ENCODE results near the gene HDAC7. TPM values are rescaled to one million over a fixed set of nuclear protein-coding genes. Genes with fewer than 3 reads are reported as not detected.

The HDAC7 gene
- total and polyA plus RNA-seq, 12 donors = 9.1 to 184 (median 147) TPM

GRCh38 chr12:47744778-47745436, 74.8 kb downstream of the HDAC7 start:
- intact Hi-C loops (cut with DNase I) = loop anchor here in 1 of 2 donors (5.0 to 10.0 kb wide), 2 partner anchors 32 to 200 kb away; no protein-coding TSS in a partner anchor
- Histone ChIP-seq H3K27me3 (no peaks in the 10 kb centered on the region), H3K4me3 (no peak overlapping the region), H3K36me3 (replicated peaks in 1 of 2) (no peaks in the 10 kb centered on the region), H3K4me1 (replicated peaks in 1 of 2) (peaks cover 0 to 13% of the 10 kb centered on the region in 2 donors), H3K27ac (no peak overlapping the region), H3K9me3 (replicated peaks in 1 of 3) (no peaks in the 10 kb centered on the region)
- 84 to 90% (median 87%) methylated on average over 8 of the region's 8 CpGs for WGBS, 4 donors
- TF ChIP-seq CTCF (IDR thresholded peaks at IDR 0.05) = no peak
- TF ChIP-seq POLR2A (IDR thresholded peaks at IDR 0.05) = no peak
- no peak for DNase-seq

- no peaks in the 10 kb centered on the region for H3K9me3 ChIP-seq (replicated peaks in 1 of 3)
- H3K27me3 ChIP-seq = no peaks in the 10 kb centered on the region
- H3K4me1 ChIP-seq (replicated peaks in 1 of 2) = peaks cover 0 to 13% of the 10 kb centered on the region in 2 donors
- H3K27ac ChIP-seq = no peak overlapping the region
- H3K4me3 ChIP-seq = no peak overlapping the region
- intact Hi-C loops (cut with DNase I) = loop anchor here in 1 of 2 donors (5.0 to 10.0 kb wide), 2 partner anchors 33 to 201 kb away; no protein-coding TSS in a partner anchor
- TF ChIP-seq CTCF (IDR thresholded peaks at IDR 0.05) (peak; percentile 19 to 55 (median 44)), POLR2A (IDR thresholded peaks at IDR 0.05) (no peak)
- peak in 3 of 7 donors; percentile 30 to 54 (median 41) for DNase-seq
- 43 to 58% (median 47%) methylated on average over 10 of the region's 10 CpGs for WGBS, 4 donors
- H3K36me3 ChIP-seq (replicated peaks in 1 of 2) = no peaks in the 10 kb centered on the region
Observed at GRCh38 chr12:47744005-47744651, 75.6 kb downstream of the HDAC7 start.

- no peak overlapping the region for H3K27ac ChIP-seq
- no peak for TF ChIP-seq POLR2A (IDR thresholded peaks at IDR 0.05)
- no peak for TF ChIP-seq CTCF (IDR thresholded peaks at IDR 0.05)
- no peaks in the 10 kb centered on the region for H3K36me3 ChIP-seq (replicated peaks in 1 of 2)
- DNase-seq = no peak
- no peaks in the 10 kb centered on the region for H3K27me3 ChIP-seq
- H3K4me1 ChIP-seq (replicated peaks in 1 of 2) = peaks cover 0 to 14% of the 10 kb centered on the region in 2 donors
- intact Hi-C loops (cut with DNase I) = loop anchor here in 1 of 2 donors (2.0 to 10.0 kb wide), 3 partner anchors 34 to 201 kb away; no protein-coding TSS in a partner anchor
- no peaks in the 10 kb centered on the region for H3K9me3 ChIP-seq (replicated peaks in 1 of 3)
- 76 to 88% (median 81%) methylated on average over 6 to 9 of the region's 9 CpGs for WGBS, 4 donors
- no peak overlapping the region for H3K4me3 ChIP-seq
Observed at GRCh38 chr12:47743311-47743860, 76.3 kb downstream of the HDAC7 start.

- Histone ChIP-seq H3K27ac (no peak overlapping the region), H3K27me3 (no peaks in the 10 kb centered on the region), H3K4me3 (no peak overlapping the region), H3K9me3 (replicated peaks in 1 of 3) (no peaks in the 10 kb centered on the region), H3K36me3 (replicated peaks in 1 of 2) (no peaks in the 10 kb centered on the region), H3K4me1 (replicated peaks in 1 of 2) (peaks cover 8 to 24% of the 10 kb centered on the region in 2 donors)
- 66 to 78% (median 68%) methylated on average over 7 of the region's 7 CpGs for WGBS, 4 donors
- intact Hi-C loops (cut with DNase I) = loop anchor here in 1 of 2 donors (2.0 to 10.0 kb wide), 3 partner anchors 35 to 202 kb away; no protein-coding TSS in a partner anchor
- TF ChIP-seq POLR2A (IDR thresholded peaks at IDR 0.05) (no peak), CTCF (IDR thresholded peaks at IDR 0.05) (peak; percentile 91 to 98 (median 94))
- peak in 6 of 7 donors; percentile 50 to 78 (median 61) for DNase-seq
Observed at GRCh38 chr12:47742253-47742825, 77.4 kb downstream of the HDAC7 start.

All from adrenal gland (tissue), 12 donors.